Measurements from ENCODE around the gene GPATCH2L.

GPATCH2L gene

DNA sequence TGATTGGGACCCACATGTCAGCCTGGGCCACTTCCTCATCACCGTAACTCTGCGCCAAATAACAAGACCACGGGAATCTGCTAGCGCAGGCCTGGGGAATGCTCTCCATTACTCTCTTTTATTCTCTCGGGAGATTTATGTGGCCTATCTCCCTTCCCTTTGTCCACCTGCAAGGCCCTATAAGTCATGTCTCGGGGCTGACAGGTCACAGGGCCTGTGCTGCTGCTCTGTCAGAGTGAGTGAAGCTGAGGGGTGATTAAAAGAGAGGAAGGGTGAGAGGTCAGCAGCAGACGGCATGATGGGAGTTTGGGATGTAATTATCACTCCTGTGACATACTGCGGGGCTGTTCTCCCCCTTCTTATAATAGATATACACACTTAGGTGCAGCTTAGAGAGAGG lies 26.2 kb upstream of the GPATCH2L start:
- CTCF ChIA-PET: interaction anchor here (0.9 to 1.9 kb wide), 2 partner anchors 9 to 13 kb away, joined by 3 to 6 read pairs; no protein-coding TSS in a partner anchor
- DNase-seq (ENCODE audit: extremely low spot score): no peak
- POLR2A ChIA-PET: no interaction called here
- TF ChIP-seq, protein P1, sequence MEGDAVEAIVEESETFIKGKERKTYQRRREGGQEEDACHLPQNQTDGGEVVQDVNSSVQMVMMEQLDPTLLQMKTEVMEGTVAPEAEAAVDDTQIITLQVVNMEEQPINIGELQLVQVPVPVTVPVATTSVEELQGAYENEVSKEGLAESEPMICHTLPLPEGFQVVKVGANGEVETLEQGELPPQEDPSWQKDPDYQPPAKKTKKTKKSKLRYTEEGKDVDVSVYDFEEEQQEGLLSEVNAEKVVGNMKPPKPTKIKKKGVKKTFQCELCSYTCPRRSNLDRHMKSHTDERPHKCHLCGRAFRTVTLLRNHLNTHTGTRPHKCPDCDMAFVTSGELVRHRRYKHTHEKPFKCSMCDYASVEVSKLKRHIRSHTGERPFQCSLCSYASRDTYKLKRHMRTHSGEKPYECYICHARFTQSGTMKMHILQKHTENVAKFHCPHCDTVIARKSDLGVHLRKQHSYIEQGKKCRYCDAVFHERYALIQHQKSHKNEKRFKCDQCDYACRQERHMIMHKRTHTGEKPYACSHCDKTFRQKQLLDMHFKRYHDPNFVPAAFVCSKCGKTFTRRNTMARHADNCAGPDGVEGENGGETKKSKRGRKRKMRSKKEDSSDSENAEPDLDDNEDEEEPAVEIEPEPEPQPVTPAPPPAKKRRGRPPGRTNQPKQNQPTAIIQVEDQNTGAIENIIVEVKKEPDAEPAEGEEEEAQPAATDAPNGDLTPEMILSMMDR (IDR thresholded peaks at IDR 0.05; ENCODE audit: control extremely low read depth, extremely low read depth, low read depth, missing control alignments): no peak

DNA sequence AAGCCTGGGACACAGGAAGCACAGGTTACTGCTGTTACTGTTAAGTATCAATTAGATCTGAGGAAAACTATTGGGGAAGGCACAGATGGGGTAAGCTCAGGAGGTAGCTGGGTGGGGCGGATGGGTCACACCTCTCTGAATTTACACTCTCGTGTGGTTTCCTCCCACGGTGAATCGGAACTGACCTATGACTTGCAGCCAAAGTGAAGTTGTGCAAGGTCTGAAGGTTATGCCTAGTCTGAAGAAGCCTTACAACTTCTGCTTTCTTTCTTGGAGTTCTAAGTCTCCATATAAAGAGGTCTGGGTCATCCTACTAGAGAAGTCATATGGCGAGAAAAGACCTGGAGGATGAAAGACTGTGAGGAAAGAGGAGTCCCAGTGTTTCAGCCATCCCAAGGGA lies 25.6 kb upstream of the GPATCH2L start:
- ChIA-PET CTCF (interaction anchor here (0.6 kb wide), 1 partner anchor 12 kb away, joined by 3 read pairs; no protein-coding TSS in a partner anchor), POLR2A (no interaction called here)
- DNase-seq (ENCODE audit: extremely low spot score): no peak
- TF ChIP-seq, protein P1 (IDR thresholded peaks at IDR 0.05; ENCODE audit: control extremely low read depth, extremely low read depth, low read depth, missing control alignments): no peak

DNA sequence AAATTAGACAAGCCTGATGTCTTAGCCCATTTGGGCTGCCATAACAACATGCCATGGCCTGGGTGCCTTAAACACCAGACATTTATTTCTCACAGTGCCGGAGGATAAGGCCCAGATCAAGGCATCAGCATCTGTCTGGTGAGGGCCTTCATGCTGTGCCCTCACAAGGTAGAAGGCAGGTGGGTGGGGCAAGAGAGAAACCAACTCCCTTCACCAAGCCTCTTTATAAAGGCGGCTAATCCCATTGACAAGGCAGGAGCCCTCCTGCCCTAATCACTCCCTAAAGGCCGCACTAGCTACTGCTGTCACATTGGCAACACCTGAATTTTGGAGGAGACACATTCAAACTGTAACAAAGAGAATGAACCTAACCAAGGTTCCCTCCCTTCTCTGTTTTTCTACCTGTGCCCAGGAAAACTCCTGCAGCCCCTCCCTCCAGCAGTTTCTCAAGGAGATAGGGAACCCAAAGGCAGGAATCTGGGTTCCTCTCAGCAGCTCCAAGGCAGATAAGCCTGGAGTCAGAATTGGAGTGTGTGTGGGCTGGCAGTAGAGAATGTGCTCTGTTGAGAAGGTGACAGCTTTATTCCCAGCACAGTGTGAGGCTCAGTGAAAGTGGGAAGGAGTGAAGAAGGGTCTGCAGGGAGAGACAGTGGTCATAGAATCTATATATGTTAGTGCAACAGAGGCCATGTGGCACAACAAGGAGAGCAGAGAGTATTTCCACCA lies 21.7 kb upstream of the GPATCH2L start:
- ChIA-PET CTCF (interaction anchor here (0.9 kb wide), 1 partner anchor 10 kb away, joined by 3 read pairs; no protein-coding TSS in a partner anchor), POLR2A (no interaction called here)
- no peak for DNase-seq (ENCODE audit: extremely low spot score)
- TF ChIP-seq, protein P1 (IDR thresholded peaks at IDR 0.05; ENCODE audit: control extremely low read depth, extremely low read depth, low read depth, missing control alignments): no peak

DNA sequence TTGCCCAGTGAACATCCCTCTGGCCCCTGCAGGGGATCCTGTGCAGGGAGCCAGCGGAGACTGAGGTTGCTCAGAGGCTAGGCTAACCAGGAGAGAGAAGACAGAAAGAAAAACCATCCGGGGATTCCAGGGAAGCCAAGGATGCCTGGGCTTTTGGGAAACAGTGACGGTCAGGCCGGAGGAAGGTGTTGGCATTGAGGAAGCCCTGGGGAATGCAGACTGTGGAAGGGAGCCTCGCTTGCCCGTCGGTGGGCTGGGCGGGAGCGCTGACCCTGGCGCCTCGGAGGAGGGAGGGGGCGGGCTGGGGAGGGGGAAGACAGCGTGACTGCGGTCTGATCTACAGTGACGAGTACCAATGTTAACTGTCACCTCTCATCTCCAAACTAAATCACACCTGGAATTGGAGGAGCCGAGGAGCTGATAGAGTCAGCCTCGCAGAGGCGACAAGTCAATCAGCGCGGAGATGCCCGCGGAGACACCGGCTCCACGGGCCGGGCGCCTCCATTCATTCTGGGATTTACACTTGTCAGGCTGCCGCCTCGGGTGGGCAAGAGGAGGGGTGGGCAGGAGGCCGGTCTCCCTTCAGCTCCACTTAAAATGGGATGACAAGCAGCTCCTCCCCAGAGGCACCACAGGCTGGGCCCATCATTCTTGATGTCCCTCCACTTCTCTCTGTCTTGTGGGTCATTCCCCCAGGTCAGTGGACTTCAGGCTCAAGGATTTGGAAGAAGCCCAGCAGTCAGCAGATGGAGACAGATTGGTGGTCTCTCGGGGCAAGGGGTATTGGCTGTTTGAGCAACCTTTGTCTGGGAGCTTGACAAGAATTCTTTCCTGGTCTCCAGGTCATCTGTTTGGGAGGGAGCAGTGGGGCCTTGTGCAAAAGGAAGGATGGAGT lies 20.4 kb upstream of the GPATCH2L start:
- TF ChIP-seq, protein P1 (IDR thresholded peaks at IDR 0.05; ENCODE audit: control extremely low read depth, extremely low read depth, low read depth, missing control alignments): no peak
- CTCF ChIA-PET: no interaction called here
- POLR2A ChIA-PET: no interaction called here
- no peak for DNase-seq (ENCODE audit: extremely low spot score)

DNA sequence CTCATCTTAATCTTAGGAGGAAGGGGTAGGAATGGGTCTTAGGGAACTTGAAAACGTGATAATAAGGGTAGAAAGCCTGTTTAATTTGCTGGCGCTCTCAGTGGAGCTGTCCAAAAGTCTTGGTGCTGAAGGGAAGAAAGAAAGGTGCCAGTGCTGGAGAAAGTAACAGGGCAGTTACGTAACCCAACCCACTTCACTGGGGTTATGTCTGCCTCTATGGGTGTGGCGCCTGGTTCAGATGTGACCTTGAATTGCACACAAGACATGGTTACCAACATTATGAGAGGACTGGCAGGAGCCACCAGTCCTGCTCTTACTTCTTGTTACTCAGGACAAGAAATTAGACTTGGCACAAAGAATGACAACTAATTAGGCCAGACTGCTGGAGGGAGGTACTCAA lies 18.6 kb upstream of the GPATCH2L start:
- ChIA-PET POLR2A (no interaction called here), CTCF (interaction anchor here (0.6 to 1.6 kb wide), 5 partner anchors 9 to 220 kb away, joined by 3 read pairs; no protein-coding TSS in a partner anchor)
- DNase-seq (ENCODE audit: extremely low spot score): no peak

DNA sequence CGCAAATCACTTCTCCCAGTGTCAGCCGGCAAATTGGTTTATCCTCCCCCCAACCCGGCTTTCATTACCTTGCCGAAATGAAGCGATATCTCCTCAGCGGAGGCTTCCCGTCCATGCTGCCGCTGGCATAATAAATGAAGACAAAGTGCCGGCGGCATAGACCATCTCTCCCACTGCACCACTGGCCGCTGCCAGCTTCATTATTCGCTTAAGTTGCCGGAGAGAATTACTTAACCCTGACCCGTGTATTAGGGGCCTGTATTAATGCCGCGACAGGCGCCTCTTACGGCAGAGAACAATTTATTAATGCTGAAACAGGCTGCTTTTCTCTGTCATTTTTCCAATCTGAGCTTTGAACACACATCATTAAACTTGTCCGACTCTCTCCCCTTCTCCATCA lies 17.5 kb upstream of the GPATCH2L start:
- CTCF ChIA-PET: interaction anchor here (1.4 to 1.6 kb wide), 3 partner anchors 10 to 13 kb away, joined by 3 to 6 read pairs (median 3); no protein-coding TSS in a partner anchor
- TF ChIP-seq, protein P1 (IDR thresholded peaks at IDR 0.05; ENCODE audit: control extremely low read depth, extremely low read depth, low read depth, missing control alignments): no peak
- DNase-seq (ENCODE audit: extremely low spot score): no peak
- POLR2A ChIA-PET: no interaction called here

More for the DNA sequence above, 18.6 kb upstream of the GPATCH2L start:
- TF ChIP-seq, protein P1 (IDR thresholded peaks at IDR 0.05; ENCODE audit: control extremely low read depth, extremely low read depth, low read depth, missing control alignments): no peak

Measured in GM10248 (cell line).